DND-41 (cell line): Measurements from ENCODE around the gene GABPB2.

Experiments
- ATAC-seq: fragments of 200-7000 bp; cut with Tn5 transposase; 3 replicates; pipeline ENCODE4 v1.9.1; 2021; ENCODE audit warnings: low read depth; ENCODE audit not compliant: insufficient read depth
- DNase-seq: peaks from one replicate; pipeline ENCODE4 v3.0.0-alpha.2; 2020
- H2AFZ ChIP-seq: 2 replicates; pipeline ENCODE4 v1.6.0; 2012; ENCODE audit warnings: low read depth, low read length
- H3K27ac ChIP-seq: 2 replicates; pipeline ENCODE4 v1.5.1; 2012; ENCODE audit warnings: low read length, inconsistent platforms
- H3K27me3 ChIP-seq: fragments of 200-600 bp; sonication (generic); 2 replicates; pipeline ENCODE4 v1.6.0; 2012; ENCODE audit warnings: low read length, mild to moderate bottlenecking, inconsistent platforms; ENCODE audit not compliant: insufficient read depth, poor library complexity
- H3K36me3 ChIP-seq: 2 replicates; pipeline ENCODE4 v1.5.1; 2012; ENCODE audit warnings: low read length, inconsistent platforms; ENCODE audit not compliant: insufficient read depth
- H3K4me1 ChIP-seq: 2 replicates; pipeline ENCODE4 v1.5.1; 2012; ENCODE audit warnings: mild to moderate bottlenecking, low read length; ENCODE audit not compliant: insufficient read depth
- H3K4me2 ChIP-seq: 2 replicates; pipeline ENCODE4 v1.6.0; 2012; ENCODE audit warnings: mild to moderate bottlenecking, moderate library complexity, low read length, inconsistent platforms; ENCODE audit not compliant: insufficient read depth
- H3K4me3 ChIP-seq, 2 experiments: fragments of 200-600 bp in 1 of 2; shearing (Covaris generic) in 1 of 2; 2 replicates each; pipeline ENCODE4 v1.5.1; 2012 to 2016; ENCODE audit warnings: inconsistent platforms in 2 of 2, low read length in 2 of 2, mild to moderate bottlenecking in 2 of 2, low read depth in 1 of 2, moderate library complexity in 1 of 2
- H3K79me2 ChIP-seq: 2 replicates; pipeline ENCODE4 v1.6.0; 2012; ENCODE audit warnings: low read length, inconsistent platforms; ENCODE audit not compliant: insufficient read depth
- H3K9ac ChIP-seq: 2 replicates; pipeline ENCODE4 v1.6.0; 2012; ENCODE audit warnings: low read depth, mild to moderate bottlenecking, inconsistent platforms, low read length, moderate library complexity
- H3K9me3 ChIP-seq: 2 replicates; pipeline ENCODE4 v1.5.1; 2012; ENCODE audit warnings: low read length, moderate library complexity, mild to moderate bottlenecking, inconsistent platforms; ENCODE audit not compliant: insufficient read depth, severe bottlenecking
- H4K20me1 ChIP-seq: 2 replicates; pipeline ENCODE4 v1.6.0; 2012; ENCODE audit warnings: low read length; ENCODE audit not compliant: insufficient read depth
- EZH2 ChIP-seq: IDR thresholded peaks from 3 replicates; pipeline ENCODE4 v1.6.1; 2012; ENCODE audit warnings: borderline replicate concordance, low read depth, mild to moderate bottlenecking, moderate library complexity, low read length, inconsistent platforms; ENCODE audit not compliant: severe bottlenecking
- TF ChIP-seq, protein P1 (sequence below): IDR thresholded peaks from 2 replicates; pipeline ENCODE4 v1.5.1; 2012; ENCODE audit warnings: borderline replicate concordance, low read length, moderate library complexity, mild to moderate bottlenecking; ENCODE audit not compliant: poor library complexity, severe bottlenecking; ENCODE audit errors: extremely low read depth

GABPB2 gene

DNA sequence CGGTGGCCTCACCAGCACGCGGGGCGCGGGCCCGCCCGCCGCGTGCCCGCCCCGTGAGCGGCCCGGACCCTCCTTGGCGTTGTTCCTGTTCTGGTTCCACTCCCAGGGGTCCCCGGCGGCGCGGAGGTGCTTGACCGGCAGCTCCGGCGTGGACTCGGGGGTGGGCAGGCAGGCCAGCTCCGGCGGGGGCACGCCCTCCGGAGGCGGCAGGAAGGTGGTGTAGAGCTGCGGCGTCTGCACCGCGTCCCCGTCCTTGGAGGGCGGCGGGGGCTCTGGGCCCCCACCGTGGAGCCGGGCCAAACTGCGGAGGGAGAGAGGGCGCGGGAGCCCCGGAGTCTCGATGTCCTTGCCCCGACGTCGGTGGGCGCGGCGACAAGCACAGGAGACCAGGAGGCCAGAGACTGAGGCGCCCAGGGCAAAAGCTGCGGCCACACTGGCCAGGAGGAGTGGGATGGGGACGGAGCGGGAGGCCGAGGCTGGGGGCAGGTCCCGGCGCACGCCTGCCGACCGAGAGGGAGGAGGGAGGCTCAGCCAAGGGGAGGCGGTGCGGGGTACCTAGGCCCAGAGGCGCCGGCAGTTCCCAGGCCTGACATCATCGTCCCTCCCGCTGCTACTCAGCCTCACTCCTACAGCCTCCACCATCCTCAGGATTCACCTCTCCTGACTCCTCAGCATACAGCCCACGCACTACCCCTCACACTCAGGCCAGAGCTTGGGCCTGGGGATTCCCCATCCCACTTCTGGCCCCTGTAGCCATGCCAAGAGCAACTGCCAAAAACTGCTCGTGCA, 62.7 kb downstream of the GABPB2 start:
- Histone ChIP-seq H3K79me2 (no peaks in the 10 kb centered on the region), H3K4me1 (no peaks in the 10 kb centered on the region), H3K36me3 (no peaks in the 10 kb centered on the region), H3K9me3 (no peaks in the 10 kb centered on the region), H3K9ac (no peak overlapping the region), H3K4me2 (no peak overlapping the region), H3K4me3 (no peak overlapping the region), H2AFZ (no peak overlapping the region), H3K27ac (no peak overlapping the region), H3K27me3 (no peaks in the 10 kb centered on the region), H4K20me1 (no peaks in the 10 kb centered on the region)
- no peak for TF ChIP-seq EZH2
- TF ChIP-seq, protein P1, sequence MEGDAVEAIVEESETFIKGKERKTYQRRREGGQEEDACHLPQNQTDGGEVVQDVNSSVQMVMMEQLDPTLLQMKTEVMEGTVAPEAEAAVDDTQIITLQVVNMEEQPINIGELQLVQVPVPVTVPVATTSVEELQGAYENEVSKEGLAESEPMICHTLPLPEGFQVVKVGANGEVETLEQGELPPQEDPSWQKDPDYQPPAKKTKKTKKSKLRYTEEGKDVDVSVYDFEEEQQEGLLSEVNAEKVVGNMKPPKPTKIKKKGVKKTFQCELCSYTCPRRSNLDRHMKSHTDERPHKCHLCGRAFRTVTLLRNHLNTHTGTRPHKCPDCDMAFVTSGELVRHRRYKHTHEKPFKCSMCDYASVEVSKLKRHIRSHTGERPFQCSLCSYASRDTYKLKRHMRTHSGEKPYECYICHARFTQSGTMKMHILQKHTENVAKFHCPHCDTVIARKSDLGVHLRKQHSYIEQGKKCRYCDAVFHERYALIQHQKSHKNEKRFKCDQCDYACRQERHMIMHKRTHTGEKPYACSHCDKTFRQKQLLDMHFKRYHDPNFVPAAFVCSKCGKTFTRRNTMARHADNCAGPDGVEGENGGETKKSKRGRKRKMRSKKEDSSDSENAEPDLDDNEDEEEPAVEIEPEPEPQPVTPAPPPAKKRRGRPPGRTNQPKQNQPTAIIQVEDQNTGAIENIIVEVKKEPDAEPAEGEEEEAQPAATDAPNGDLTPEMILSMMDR, result no peak
- ATAC-seq (no peak), DNase-seq (no peak)

DNA sequence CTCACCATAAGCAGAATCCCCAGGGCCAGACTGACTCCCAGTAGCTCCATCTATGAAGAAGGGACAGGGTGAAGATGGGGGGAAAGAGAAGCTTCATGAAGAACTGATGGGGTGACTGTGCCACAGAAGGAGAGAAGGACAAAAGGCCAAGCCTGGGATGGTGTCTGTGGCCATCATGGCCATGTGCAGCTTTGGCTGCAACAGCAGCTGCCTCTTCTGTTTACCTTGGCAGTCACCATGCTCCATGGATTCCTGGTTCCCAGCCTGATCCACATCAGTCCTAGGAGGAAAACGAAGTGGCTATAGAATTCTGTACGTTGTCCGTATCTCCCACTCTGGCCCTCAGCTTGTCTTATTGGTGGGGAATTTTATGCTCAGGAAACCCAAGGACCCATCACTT, 63.8 kb downstream of the GABPB2 start:
- H4K20me1 ChIP-seq, result no peaks in the 10 kb centered on the region
- no peaks in the 10 kb centered on the region for H3K79me2 ChIP-seq
- ATAC-seq, result no peak
- H3K4me1 ChIP-seq, result no peaks in the 10 kb centered on the region
- H3K27me3 ChIP-seq, result no peaks in the 10 kb centered on the region
- H3K9ac ChIP-seq, result no peak overlapping the region
- TF ChIP-seq, protein P1, result no peak
- TF ChIP-seq EZH2, result no peak
- no peaks in the 10 kb centered on the region for H3K9me3 ChIP-seq
- no peak overlapping the region for H3K4me3 ChIP-seq
- no peaks in the 10 kb centered on the region for H3K36me3 ChIP-seq
- no peak overlapping the region for H3K4me2 ChIP-seq
- H3K27ac ChIP-seq, result no peak overlapping the region
- DNase-seq, result no peak
- H2AFZ ChIP-seq, result no peak overlapping the region

DNA sequence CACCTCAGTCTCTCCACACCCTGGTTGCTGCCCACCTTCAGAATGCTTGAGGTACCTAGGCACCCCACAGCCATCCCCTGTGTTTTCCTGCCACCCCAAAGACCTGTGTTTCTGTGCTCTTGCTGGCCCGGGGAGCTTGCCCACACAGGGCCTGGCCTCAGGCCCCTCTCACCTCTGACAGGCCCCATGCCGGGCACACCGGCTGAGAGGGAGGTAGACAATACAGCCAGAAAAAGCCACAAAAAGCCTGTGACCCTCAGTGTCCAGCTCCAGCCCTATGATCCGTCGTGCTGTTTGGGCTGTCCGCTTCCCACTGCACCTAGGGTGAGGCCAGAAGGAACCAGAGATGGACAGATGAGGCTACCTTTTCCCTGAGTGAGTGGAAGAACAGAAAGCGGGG, 64.4 kb downstream of the GABPB2 start:
- H4K20me1 ChIP-seq, result no peaks in the 10 kb centered on the region
- ATAC-seq (no peak), DNase-seq (no peak)
- H3K27me3 ChIP-seq, result no peaks in the 10 kb centered on the region
- no peaks in the 10 kb centered on the region for H3K4me1 ChIP-seq
- H2AFZ ChIP-seq, result no peak overlapping the region
- no peak overlapping the region for H3K4me2 ChIP-seq
- H3K9me3 ChIP-seq, result no peaks in the 10 kb centered on the region
- H3K4me3 ChIP-seq, result no peak overlapping the region
- no peak overlapping the region for H3K27ac ChIP-seq
- no peak overlapping the region for H3K9ac ChIP-seq
- no peaks in the 10 kb centered on the region for H3K36me3 ChIP-seq
- H3K79me2 ChIP-seq, result no peaks in the 10 kb centered on the region
- TF ChIP-seq, protein P1, result no peak
- no peak for TF ChIP-seq EZH2
